ENCODE data around the gene ODF4. TPM values are rescaled to one million over a fixed set of nuclear protein-coding genes. Genes with fewer than 3 reads are reported as not detected.
"Not testable (repeated sequence)": the region's sequence is repeated elsewhere in the genome, so short reads cannot be mapped to it uniquely, and the experiment has no call there.

The ODF4 gene
- total RNA-seq, 2 experiments from 2014 or later: not detected

GRCh38 chr17:8376271-8377067 is 36.8 kb downstream of the ODF4 start, which contains the start of gene KRABD2:
KRABD2 (minus strand) TSS chr17:8376704.
- Mint-ChIP-seq H3K4me3 (peak within 1 kb of the TSS; percentile 90), H3K36me3 (peaks cover 49% of the 10 kb centered on the region), H3K9me3 (no peaks in the 10 kb centered on the region), H3K27ac (peak within 1 kb of the TSS; percentile 77), H3K4me1 (ENCODE audit: low read depth) (peaks cover 54% of the 10 kb centered on the region), H3K27me3 (no peaks in the 10 kb centered on the region)
- ChIA-PET CTCF (interaction anchor here (0.8 to 2.2 kb wide), 11 partner anchors 8 to 370 kb away, joined by 3 to 10 read pairs (median 4); partner anchors contain the start of genes RANGRF and SLC25A35), POLR2A (interaction anchor here (0.7 to 1.6 kb wide), 10 partner anchors 15 to 689 kb away, joined by 3 to 5 read pairs (median 3); partner anchors contain the start of genes AURKB, CTC1, MYH10 and NDEL1)
- intact Hi-C loops (cut with micrococcal nuclease): no loop called here
- peak; percentile 95 for DNase-seq

GRCh38 chr17:8377422-8377821 is 37.8 kb downstream of the ODF4 start:
- Mint-ChIP-seq H3K27me3 (no peaks in the 10 kb centered on the region), H3K27ac (peak overlapping the region; percentile 77), H3K4me1 (ENCODE audit: low read depth) (peaks cover 57% of the 10 kb centered on the region), H3K36me3 (peaks cover 57% of the 10 kb centered on the region), H3K4me3 (peak overlapping the region; percentile 26), H3K9me3 (no peaks in the 10 kb centered on the region)
- intact Hi-C loops (cut with micrococcal nuclease): no loop called here
- ChIA-PET CTCF (interaction anchor here (0.8 to 2.2 kb wide), 9 partner anchors 9 to 369 kb away, joined by 3 to 10 read pairs (median 4); partner anchors contain the start of genes RANGRF and SLC25A35), POLR2A (interaction anchor here (0.7 to 1.6 kb wide), 6 partner anchors 82 to 253 kb away, joined by 3 to 5 read pairs (median 3); partner anchors contain the start of genes AURKB, CTC1, MYH10 and PFAS)
- no peak for DNase-seq

- POLR2A ChIA-PET: interaction anchor here (1.2 to 1.6 kb wide), 2 partner anchors 130 to 168 kb away, joined by 3 to 5 read pairs; partner anchors contain the start of genes AURKB, CTC1 and PFAS
- DNase-seq; H3K4me3 Mint-ChIP-seq; H3K9me3 Mint-ChIP-seq; CTCF ChIA-PET; intact Hi-C loops (cut with micrococcal nuclease); H3K27me3 Mint-ChIP-seq: not testable (repeated sequence)
- H3K36me3 Mint-ChIP-seq: peaks cover 63% of the 10 kb centered on the region
- H3K27ac Mint-ChIP-seq: peak overlapping the region; percentile 42
- peaks cover 60% of the 10 kb centered on the region for H3K4me1 Mint-ChIP-seq (ENCODE audit: low read depth)
These were observed 38.5 kb downstream of the ODF4 start for GRCh38 chr17:8378117-8378516.

- intact Hi-C loops (cut with micrococcal nuclease): loop anchor here (10.0 kb wide), 1 partner anchor 515 kb away; no protein-coding TSS in a partner anchor
- ChIA-PET CTCF (no interaction called here), POLR2A (no interaction called here)
- H3K36me3 Mint-ChIP-seq: peaks cover 63% of the 10 kb centered on the region
- H3K4me1 Mint-ChIP-seq (ENCODE audit: low read depth): peaks cover 69% of the 10 kb centered on the region
- peak overlapping the region; percentile 97 for H3K4me3 Mint-ChIP-seq
- no peaks in the 10 kb centered on the region for H3K9me3 Mint-ChIP-seq
- peak overlapping the region; percentile 99 for H3K27ac Mint-ChIP-seq
- DNase-seq: no peak
- H3K27me3 Mint-ChIP-seq: no peaks in the 10 kb centered on the region
These were observed 40.4 kb downstream of the ODF4 start for GRCh38 chr17:8380049-8380448.

GRCh38 chr17:8382052-8382879 is 42.6 kb downstream of the ODF4 start:
- ChIA-PET POLR2A (interaction anchor here (0.6 to 1.3 kb wide), 6 partner anchors 13 to 525 kb away, joined by 3 to 6 read pairs (median 3); partner anchors contain the start of genes CTC1, NAA38 and NDEL1), CTCF (interaction anchor here (0.6 to 3.8 kb wide), 7 partner anchors 28 to 615 kb away, joined by 3 to 34 read pairs (median 4); no protein-coding TSS in a partner anchor)
- Mint-ChIP-seq H3K27ac (peak overlapping the region; percentile 99), H3K9me3 (no peaks in the 10 kb centered on the region), H3K36me3 (peaks cover 57% of the 10 kb centered on the region), H3K4me3 (peak overlapping the region; percentile 97), H3K4me1 (ENCODE audit: low read depth) (peaks cover 60% of the 10 kb centered on the region), H3K27me3 (no peaks in the 10 kb centered on the region)
- intact Hi-C loops (cut with micrococcal nuclease): loop anchor here (2.0 to 10.0 kb wide), 2 partner anchors 495 to 513 kb away; no protein-coding TSS in a partner anchor
- no peak for DNase-seq

- H3K4me3 Mint-ChIP-seq: peak overlapping the region; percentile 97
- H3K27ac Mint-ChIP-seq: peak overlapping the region; percentile 99
- POLR2A ChIA-PET: interaction anchor here (0.9 to 1.3 kb wide), 4 partner anchors 14 to 136 kb away, joined by 3 to 6 read pairs (median 4); partner anchors contain the start of genes CTC1 and NDEL1
- peaks cover 53% of the 10 kb centered on the region for H3K36me3 Mint-ChIP-seq
- no peak for DNase-seq
- no peaks in the 10 kb centered on the region for H3K9me3 Mint-ChIP-seq
- CTCF ChIA-PET: interaction anchor here (1.1 to 3.8 kb wide), 4 partner anchors 27 to 363 kb away, joined by 4 to 34 read pairs (median 5); no protein-coding TSS in a partner anchor
- no peaks in the 10 kb centered on the region for H3K27me3 Mint-ChIP-seq
- intact Hi-C loops (cut with micrococcal nuclease): loop anchor here (1.0 to 10.0 kb wide), 5 partner anchors 52 to 512 kb away; partner anchors contain the start of genes MYH10 and NDEL1
- peaks cover 54% of the 10 kb centered on the region for H3K4me1 Mint-ChIP-seq (ENCODE audit: low read depth)
These were observed 43.2 kb downstream of the ODF4 start for GRCh38 chr17:8382880-8383142.

- CTCF ChIA-PET: interaction anchor here (0.6 to 3.8 kb wide), 23 partner anchors 8 to 616 kb away, joined by 3 to 34 read pairs (median 4); partner anchors contain the start of genes MYH10 and NDEL1
- peak within 1 kb of the TSS; percentile 97 for H3K4me3 Mint-ChIP-seq
- no peaks in the 10 kb centered on the region for H3K27me3 Mint-ChIP-seq
- DNase-seq: peak; percentile 97
- intact Hi-C loops (cut with micrococcal nuclease): loop anchor here (1.0 to 10.0 kb wide), 5 partner anchors 52 to 512 kb away; partner anchors contain the start of genes MYH10 and NDEL1
- peak within 1 kb of the TSS; percentile 99 for H3K27ac Mint-ChIP-seq
- H3K9me3 Mint-ChIP-seq: no peaks in the 10 kb centered on the region
- peaks cover 48% of the 10 kb centered on the region for H3K36me3 Mint-ChIP-seq
- POLR2A ChIA-PET: interaction anchor here (0.6 to 1.3 kb wide), 7 partner anchors 11 to 362 kb away, joined by 3 to 6 read pairs (median 3); partner anchors contain the start of genes CTC1 and NDEL1
- peaks cover 51% of the 10 kb centered on the region for H3K4me1 Mint-ChIP-seq (ENCODE audit: low read depth)
These were observed 43.6 kb downstream of the ODF4 start, which contains the start of gene RPL26 for GRCh38 chr17:8383143-8383822. RPL26 (minus strand) TSS chr17:8383193; CDS start chr17:8382310, 883 bp downstream.

- intact Hi-C loops (cut with micrococcal nuclease): loop anchor here (10.0 kb wide), 1 partner anchor 510 kb away; no protein-coding TSS in a partner anchor
- H3K9me3 Mint-ChIP-seq: no peaks in the 10 kb centered on the region
- ChIA-PET CTCF (interaction anchor here (2.0 to 3.8 kb wide), 2 partner anchors 361 to 401 kb away, joined by 18 to 34 read pairs; no protein-coding TSS in a partner anchor), POLR2A (no interaction called here)
- peak overlapping the region; percentile 97 for H3K4me3 Mint-ChIP-seq
- peaks cover 32% of the 10 kb centered on the region for H3K36me3 Mint-ChIP-seq
- H3K27me3 Mint-ChIP-seq: no peaks in the 10 kb centered on the region
- peaks cover 36% of the 10 kb centered on the region for H3K4me1 Mint-ChIP-seq (ENCODE audit: low read depth)
- no peak overlapping the region for H3K27ac Mint-ChIP-seq
- DNase-seq: no peak
These were observed 45.2 kb downstream of the ODF4 start for GRCh38 chr17:8384801-8385378.

- Mint-ChIP-seq H3K9me3 (no peaks in the 10 kb centered on the region), H3K27ac (no peak overlapping the region), H3K4me1 (ENCODE audit: low read depth) (peaks cover 19% of the 10 kb centered on the region), H3K27me3 (no peaks in the 10 kb centered on the region), H3K4me3 (no peak overlapping the region), H3K36me3 (peaks cover 13% of the 10 kb centered on the region)
- ChIA-PET POLR2A (no interaction called here), CTCF (interaction anchor here (0.9 to 1.4 kb wide), 4 partner anchors 10 to 399 kb away, joined by 5 to 6 read pairs (median 6); partner anchors contain the start of gene KRABD2)
- DNase-seq: no peak
- intact Hi-C loops (cut with micrococcal nuclease): loop anchor here (10.0 kb wide), 1 partner anchor 508 kb away; no protein-coding TSS in a partner anchor
These were observed 47.2 kb downstream of the ODF4 start for GRCh38 chr17:8386841-8387240.

- H3K4me1 Mint-ChIP-seq (ENCODE audit: low read depth): peaks cover 15% of the 10 kb centered on the region
- peaks cover under 1% of the 10 kb centered on the region for H3K36me3 Mint-ChIP-seq
- H3K9me3 Mint-ChIP-seq: no peaks in the 10 kb centered on the region
- no peaks in the 10 kb centered on the region for H3K27me3 Mint-ChIP-seq
- no peak overlapping the region for H3K27ac Mint-ChIP-seq
- H3K4me3 Mint-ChIP-seq: no peak overlapping the region
- DNase-seq: no peak
- CTCF ChIA-PET: interaction anchor here (1.4 kb wide), 1 partner anchor 358 kb away, joined by 6 read pairs; no protein-coding TSS in a partner anchor
- POLR2A ChIA-PET: no interaction called here
- intact Hi-C loops (cut with micrococcal nuclease): loop anchor here (10.0 kb wide), 1 partner anchor 507 kb away; no protein-coding TSS in a partner anchor
These were observed 48.4 kb downstream of the ODF4 start for GRCh38 chr17:8387914-8388651.
